PC-9 (cell line): ENCODE results near the gene ANP32B.
"Not testable (repeated sequence)": the region's sequence is repeated elsewhere in the genome, so short reads cannot be mapped to it uniquely, and the experiment has no call there.

ENCODE experiments used
- EZH2 ChIP-seq: fragments of 200-600 bp; sonication (generic); IDR thresholded peaks from 2 replicates; pipeline ENCODE4 v1.8.0; 2017; ENCODE audit warnings: antibody characterized with exemption, low read depth
- TF ChIP-seq, protein P1 (sequence below): fragments of 200-600 bp; sonication (generic); conservative IDR thresholded peaks from 2 replicates; pipeline ENCODE4 v1.6.1; 2017; ENCODE audit warnings: mixed run types, antibody characterized with exemption, mild to moderate bottlenecking, moderate library complexity

DNA sequence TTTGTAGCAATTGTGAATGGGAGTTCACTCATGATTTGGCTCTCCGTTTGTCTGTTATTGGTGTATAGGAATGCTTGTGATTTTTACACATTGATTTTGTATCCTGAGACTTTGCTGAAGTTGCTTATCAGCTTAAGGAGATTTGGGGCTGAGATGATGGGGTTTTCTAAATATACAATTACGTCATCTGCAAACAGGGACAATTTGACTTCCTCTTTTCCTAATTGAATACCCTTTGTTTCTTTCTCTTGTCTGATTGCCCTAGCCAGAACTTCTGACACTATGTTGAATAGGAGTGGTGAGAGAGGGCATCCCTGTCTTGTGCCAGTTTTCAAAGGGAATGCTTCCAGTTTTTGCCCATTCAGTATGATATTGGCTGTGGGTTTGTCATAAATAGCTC, 36.0 kb upstream of the ANP32B start:
- TF ChIP-seq, protein P1, sequence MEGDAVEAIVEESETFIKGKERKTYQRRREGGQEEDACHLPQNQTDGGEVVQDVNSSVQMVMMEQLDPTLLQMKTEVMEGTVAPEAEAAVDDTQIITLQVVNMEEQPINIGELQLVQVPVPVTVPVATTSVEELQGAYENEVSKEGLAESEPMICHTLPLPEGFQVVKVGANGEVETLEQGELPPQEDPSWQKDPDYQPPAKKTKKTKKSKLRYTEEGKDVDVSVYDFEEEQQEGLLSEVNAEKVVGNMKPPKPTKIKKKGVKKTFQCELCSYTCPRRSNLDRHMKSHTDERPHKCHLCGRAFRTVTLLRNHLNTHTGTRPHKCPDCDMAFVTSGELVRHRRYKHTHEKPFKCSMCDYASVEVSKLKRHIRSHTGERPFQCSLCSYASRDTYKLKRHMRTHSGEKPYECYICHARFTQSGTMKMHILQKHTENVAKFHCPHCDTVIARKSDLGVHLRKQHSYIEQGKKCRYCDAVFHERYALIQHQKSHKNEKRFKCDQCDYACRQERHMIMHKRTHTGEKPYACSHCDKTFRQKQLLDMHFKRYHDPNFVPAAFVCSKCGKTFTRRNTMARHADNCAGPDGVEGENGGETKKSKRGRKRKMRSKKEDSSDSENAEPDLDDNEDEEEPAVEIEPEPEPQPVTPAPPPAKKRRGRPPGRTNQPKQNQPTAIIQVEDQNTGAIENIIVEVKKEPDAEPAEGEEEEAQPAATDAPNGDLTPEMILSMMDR, result not testable (repeated sequence)
- not testable (repeated sequence) for TF ChIP-seq EZH2
